SK-N-SH (cell line): ENCODE results near the gene UCHL5. TPM values are rescaled to one million over a fixed set of nuclear protein-coding genes. Genes with fewer than 3 reads are reported as not detected.

Experiments used
- CTCF ChIA-PET: fragments of 300-600, 350-600 bp; formaldehyde crosslinking; extraction: SDS; loops from one replicate; lab custom pipeline; 2021; lab: Yijun Ruan, JAX
- POLR2A ChIA-PET: fragments of 350-600 bp; sonication (Branson Sonifier 250); formaldehyde crosslinking; extraction: SDS; loops from one replicate; lab custom pipeline; 2020; ENCODE audit warnings: antibody characterized with exemption, inconsistent platforms; lab: Yijun Ruan, JAX
- DNase-seq: peaks from one replicate; pipeline ENCODE4 v3.0.0; 2012
- H2AFZ ChIP-seq: fragments of 200-600 bp; sonication (generic); 2 replicates; pipeline ENCODE4 v1.8.1; 2016; ENCODE audit warnings: antibody characterized with exemption, mild to moderate bottlenecking, low read depth
- H3F3A ChIP-seq: fragments of 200-600 bp; sonication (generic); replicated peaks from 2 replicates; pipeline ENCODE3; 2016; ENCODE audit warnings: antibody characterized with exemption, mild to moderate bottlenecking; ENCODE audit not compliant: insufficient read depth
- H3K27ac ChIP-seq, 2 experiments: fragments of 200-500 bp in 1 of 2; fragments of 200-600 bp in 1 of 2; sonication (Bioruptor generic) in 1 of 2; sonication (generic), shearing (Covaris generic) in 1 of 2; 2 replicates each; pipeline versions ENCODE4 v1.5.1 to v1.6.1; 2014 to 2016; ENCODE audit warnings: low read depth in 2 of 2, inconsistent platforms in 1 of 2, low read length in 1 of 2, mild to moderate bottlenecking in 1 of 2, mixed read lengths in 1 of 2
- H3K27me3 ChIP-seq: fragments of 200-600 bp; sonication (generic), shearing (Covaris generic); 2 replicates; pipeline ENCODE4 v1.6.1; 2016; ENCODE audit warnings: mixed run types; ENCODE audit not compliant: insufficient read depth
- H3K36me3 ChIP-seq, 2 experiments: fragments of 200-500 bp in 1 of 2; fragments of 200-600 bp in 1 of 2; sonication (Bioruptor generic) in 1 of 2; sonication (generic) in 1 of 2; replicated peaks in 1 of 2; 2 replicates each; pipeline versions ENCODE3 to v1.5.1; 2014 to 2016; ENCODE audit warnings: low read length in 1 of 2, mild to moderate bottlenecking in 1 of 2; ENCODE audit not compliant: insufficient read depth in 2 of 2, control insufficient read depth in 1 of 2
- H3K4me1 ChIP-seq, 2 experiments: fragments of 200-500 bp in 1 of 2; fragments of 200-600 bp in 1 of 2; sonication (Bioruptor generic) in 1 of 2; sonication (generic), shearing (Covaris generic) in 1 of 2; 2 replicates each; pipeline versions ENCODE4 v1.5.1 to v1.6.1; 2014 to 2016; ENCODE audit warnings: low read depth in 1 of 2, low read length in 1 of 2, mixed run types in 1 of 2; ENCODE audit not compliant: insufficient read depth in 2 of 2, control insufficient read depth in 1 of 2
- H3K4me2 ChIP-seq: fragments of 200-600 bp; sonication (generic), shearing (Covaris generic); 2 replicates; pipeline ENCODE4 v1.6.1; 2017; ENCODE audit warnings: mixed run types
- H3K4me3 ChIP-seq, 2 experiments: fragments of 200-500 bp in 1 of 2; fragments of 200-600 bp in 1 of 2; sonication (Bioruptor generic) in 1 of 2; sonication (generic), shearing (Covaris generic) in 1 of 2; 2 replicates each; pipeline versions ENCODE4 v1.5.1 to v1.8.1; 2014 to 2016; ENCODE audit warnings: low read depth in 2 of 2, inconsistent platforms in 1 of 2, low read length in 1 of 2, mild to moderate bottlenecking in 1 of 2, mixed read lengths in 1 of 2, moderate library complexity in 1 of 2
- H3K79me2 ChIP-seq: fragments of 200-600 bp; sonication (generic); 2 replicates; pipeline ENCODE4 v1.8.1; 2017; ENCODE audit warnings: mild to moderate bottlenecking; ENCODE audit not compliant: insufficient read depth
- H3K9ac ChIP-seq: fragments of 200-600 bp; sonication (generic); 2 replicates; pipeline ENCODE4 v1.6.1; 2017; ENCODE audit warnings: mixed run types
- H3K9me2 ChIP-seq: fragments of 200-600 bp; sonication (generic); 2 replicates; pipeline ENCODE4 v1.6.1; 2017; ENCODE audit warnings: mixed run types
- H3K9me3 ChIP-seq: fragments of 200-600 bp; sonication (generic); 2 replicates; pipeline ENCODE4 v1.6.1; 2017; ENCODE audit warnings: mixed run types, mild to moderate bottlenecking, moderate library complexity
- H4K20me1 ChIP-seq: fragments of 200-600 bp; sonication (generic); 2 replicates; pipeline ENCODE4 v1.6.1; 2017; ENCODE audit warnings: mild to moderate bottlenecking, mixed run types; ENCODE audit not compliant: insufficient read depth
- ELF1 ChIP-seq: IDR thresholded peaks from 2 replicates; pipeline ENCODE4 v1.4.0; 2012
- EP300 ChIP-seq, 2 experiments: IDR thresholded peaks; 2 replicates each; pipeline versions ENCODE4 v1.4.0 to v1.6.1; 2012; ENCODE audit warnings: borderline replicate concordance in 1 of 2, low read depth in 1 of 2, low read length in 1 of 2
- EZH2phosphoT487 ChIP-seq: fragments of 200-600 bp; sonication (generic); IDR thresholded peaks from 2 replicates; pipeline ENCODE4 v1.6.1; 2017; ENCODE audit warnings: low read depth, mixed run types, mild to moderate bottlenecking, antibody characterized with exemption, moderate library complexity, borderline replicate concordance
- FOSL2 ChIP-seq: IDR thresholded peaks from 2 replicates; pipeline ENCODE4 v1.4.0; 2012; ENCODE audit warnings: low read depth, mild to moderate bottlenecking, moderate library complexity, borderline replicate concordance
- FOXJ3 ChIP-seq: sonication (generic); formaldehyde crosslinking; IDR thresholded peaks from 2 replicates; pipeline ENCODE4 v1.5.1; 2020; ENCODE audit warnings: mild to moderate bottlenecking, missing genetic modification reagents
- GABPA ChIP-seq: IDR thresholded peaks from 2 replicates; pipeline ENCODE4 v1.4.0; 2012; ENCODE audit warnings: low read depth, mild to moderate bottlenecking
- GATA2 ChIP-seq: sonication (generic); formaldehyde crosslinking; IDR thresholded peaks from 2 replicates; pipeline ENCODE4 v1.5.0; 2020; ENCODE audit warnings: mild to moderate bottlenecking, missing genetic modification reagents
- JUND ChIP-seq: IDR thresholded peaks from 2 replicates; pipeline ENCODE4 v1.4.0; 2012
- MEF2A ChIP-seq: IDR thresholded peaks from 2 replicates; pipeline ENCODE4 v1.4.0; 2012; ENCODE audit warnings: low read depth, borderline replicate concordance
- MXI1 ChIP-seq: IDR thresholded peaks from 2 replicates; pipeline ENCODE4 v1.6.1; 2012; ENCODE audit warnings: mild to moderate bottlenecking, low read depth, low read length, improper control_type of control experiment
- NFIC ChIP-seq: IDR thresholded peaks from 2 replicates; pipeline ENCODE4 v1.4.0; 2012; ENCODE audit warnings: borderline replicate concordance
- NRF1 ChIP-seq: IDR thresholded peaks from 2 replicates; pipeline ENCODE4 v1.6.1; 2012; ENCODE audit warnings: low read depth, mild to moderate bottlenecking, low read length
- POLR2AphosphoS5 ChIP-seq: IDR thresholded peaks from 2 replicates; pipeline ENCODE4 v1.6.1; 2012; ENCODE audit warnings: low read depth, low read length
- RAD21 ChIP-seq: IDR thresholded peaks from 2 replicates; pipeline ENCODE4 v1.6.1; 2012; ENCODE audit warnings: mild to moderate bottlenecking, low read length
- RCOR1 ChIP-seq: fragments of 150-350 bp; IDR thresholded peaks from 2 replicates; pipeline ENCODE4 v1.6.1; 2017; ENCODE audit warnings: antibody characterized with exemption, low read length
- RFX5 ChIP-seq: IDR thresholded peaks from 2 replicates; pipeline ENCODE4 v1.6.1; 2012; ENCODE audit warnings: mild to moderate bottlenecking, improper control_type of control experiment, low read length
- SIN3A ChIP-seq: IDR thresholded peaks from 2 replicates; pipeline ENCODE4 v1.6.1; 2012; ENCODE audit warnings: low read depth, mild to moderate bottlenecking, low read length, moderate library complexity, borderline replicate concordance
- TAF1 ChIP-seq: IDR thresholded peaks from 2 replicates; pipeline ENCODE4 v1.6.1; 2012; ENCODE audit warnings: low read depth, mild to moderate bottlenecking, low read length, moderate library complexity, borderline replicate concordance
- TCF12 ChIP-seq: IDR thresholded peaks from 2 replicates; pipeline ENCODE4 v1.4.0; 2012
- TEAD4 ChIP-seq: IDR thresholded peaks from 2 replicates; pipeline ENCODE4 v1.4.0; 2012; ENCODE audit warnings: mild to moderate bottlenecking, borderline replicate concordance; ENCODE audit not compliant: insufficient read depth
- YY1 ChIP-seq: IDR thresholded peaks from 2 replicates; pipeline ENCODE4 v1.4.0; 2012; ENCODE audit warnings: low read depth, mild to moderate bottlenecking
- WGBS: methylation state at CpG from one replicate; pipeline ENCODE4 v1.1.6; 2017; ENCODE audit warnings: low lambda C conversion rate; 5-methylcytosine and 5-hydroxymethylcytosine counted together
- polyA plus RNA-seq, 3 experiments: library from polyadenylated mRNA; depleted of rRNA; stranded (reverse); fragments of >200 nt; gene quantifications; 2 replicates each; pipeline ENCODE4 v1.2.3, GENCODE V29; 2012
- TF ChIP-seq, protein P1 (sequence below): IDR thresholded peaks from 2 replicates; pipeline ENCODE4 v1.4.0; 2012; ENCODE audit warnings: low read depth
- TF ChIP-seq, protein P2 (sequence below): IDR thresholded peaks from 2 replicates; pipeline ENCODE4 v1.4.0; 2012; ENCODE audit warnings: low read depth, borderline replicate concordance
- TF ChIP-seq, protein P3 (sequence below): fragments of 200-600 bp; sonication (generic); IDR thresholded peaks from 2 replicates; pipeline ENCODE4 v1.6.1; 2017; ENCODE audit warnings: antibody characterized with exemption, mild to moderate bottlenecking, moderate library complexity
- TF ChIP-seq, protein P4 (sequence below): IDR thresholded peaks from 2 replicates; pipeline ENCODE4 v1.4.0; 2012; ENCODE audit warnings: low read depth, borderline replicate concordance

The UCHL5 gene
- polyA plus RNA-seq, 1 of the 3 experiments (the other 2 are of a cell fraction): 14.9 TPM

DNA sequence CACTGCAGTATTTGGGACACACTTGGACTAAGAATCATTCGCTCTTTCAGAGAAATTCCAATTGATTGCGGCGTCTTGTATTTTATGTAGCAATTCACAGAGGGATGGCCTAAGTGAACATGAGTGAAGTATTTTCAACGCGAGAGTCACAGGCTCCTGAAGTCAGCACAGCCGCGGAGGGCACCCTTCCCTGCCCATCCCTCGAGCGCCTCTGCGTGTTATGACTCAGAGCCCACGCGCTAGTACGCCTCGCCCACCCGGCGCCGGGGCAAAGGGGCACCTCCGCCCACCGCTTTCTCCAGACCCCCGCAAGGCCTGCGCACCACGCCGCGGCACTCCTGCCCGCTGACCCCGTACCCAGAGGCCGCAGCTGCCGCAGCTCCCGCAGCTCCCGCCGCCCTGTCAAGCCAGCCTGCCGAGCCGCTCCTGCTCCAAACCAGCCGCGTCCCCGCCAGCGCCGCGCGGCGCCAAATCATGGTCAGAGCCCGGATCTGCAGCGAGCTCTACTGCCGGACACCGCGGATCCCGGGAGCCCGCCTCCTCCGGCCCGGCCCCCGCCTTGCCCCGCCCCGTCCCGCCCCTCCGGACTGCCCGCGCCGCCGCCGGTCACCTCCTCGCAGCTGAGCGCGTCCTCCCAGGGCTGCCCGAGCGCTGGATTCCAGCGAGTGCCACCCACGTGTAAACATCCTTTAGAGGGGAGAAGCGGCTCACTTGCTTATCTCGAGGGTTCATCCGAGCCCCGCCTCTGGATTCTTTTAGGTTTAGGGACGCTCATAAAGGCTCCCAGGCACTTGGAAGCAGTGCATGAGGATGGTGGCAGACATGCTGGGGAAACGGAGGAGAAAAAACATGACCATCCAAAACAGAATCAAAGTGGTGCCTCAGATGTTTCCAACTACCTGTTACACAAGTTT, 46.0 kb upstream of the UCHL5 start, which contains the start of gene GLRX2:
GLRX2 (minus strand) TSS at position 508 of the 914 bp plus-strand sequence; CDS start at position 476, 32 bp downstream.
- H3K36me3 ChIP-seq: peaks cover 4 to 13% of the 10 kb centered on the region in 2 experiments
- peak within 1 kb of the TSS; percentile 94 for H3K27ac ChIP-seq
- CTCF ChIA-PET: interaction anchor here (1.0 to 1.7 kb wide), 5 partner anchors 14 to 628 kb away, joined by 3 to 8 read pairs (median 4); partner anchors contain the start of gene CDC73
- POLR2A ChIA-PET: interaction anchor here (1.0 to 2.4 kb wide), 2 partner anchors 17 to 46 kb away, joined by 4 to 14 read pairs; partner anchors contain the start of genes CDC73, RO60 and UCHL5
- TF ChIP-seq RFX5: no peak
- TF ChIP-seq, protein P1, sequence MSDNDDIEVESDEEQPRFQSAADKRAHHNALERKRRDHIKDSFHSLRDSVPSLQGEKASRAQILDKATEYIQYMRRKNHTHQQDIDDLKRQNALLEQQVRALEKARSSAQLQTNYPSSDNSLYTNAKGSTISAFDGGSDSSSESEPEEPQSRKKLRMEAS: peak; percentile 84
- TF ChIP-seq FOXJ3 (CRISPR knock-in tag): no peak
- no peak for TF ChIP-seq NFIC
- no peak for TF ChIP-seq YY1
- TF ChIP-seq ELF1: no peak; the same call in 1 of the 2 replicates
- peak; percentile 86 for TF ChIP-seq POLR2AphosphoS5
- TF ChIP-seq, protein P2, sequence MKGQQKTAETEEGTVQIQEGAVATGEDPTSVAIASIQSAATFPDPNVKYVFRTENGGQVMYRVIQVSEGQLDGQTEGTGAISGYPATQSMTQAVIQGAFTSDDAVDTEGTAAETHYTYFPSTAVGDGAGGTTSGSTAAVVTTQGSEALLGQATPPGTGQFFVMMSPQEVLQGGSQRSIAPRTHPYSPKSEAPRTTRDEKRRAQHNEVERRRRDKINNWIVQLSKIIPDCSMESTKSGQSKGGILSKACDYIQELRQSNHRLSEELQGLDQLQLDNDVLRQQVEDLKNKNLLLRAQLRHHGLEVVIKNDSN: no peak
- TF ChIP-seq TCF12: no peak
- TF ChIP-seq EZH2phosphoT487: no peak
- peak; percentile 58; the same call in 1 of the 2 replicates for TF ChIP-seq SIN3A
- peak; percentile 35; the same call in 1 of the 2 replicates for TF ChIP-seq GABPA
- TF ChIP-seq MXI1: peak; percentile 94
- no peak for TF ChIP-seq MEF2A
- TF ChIP-seq, protein P3, sequence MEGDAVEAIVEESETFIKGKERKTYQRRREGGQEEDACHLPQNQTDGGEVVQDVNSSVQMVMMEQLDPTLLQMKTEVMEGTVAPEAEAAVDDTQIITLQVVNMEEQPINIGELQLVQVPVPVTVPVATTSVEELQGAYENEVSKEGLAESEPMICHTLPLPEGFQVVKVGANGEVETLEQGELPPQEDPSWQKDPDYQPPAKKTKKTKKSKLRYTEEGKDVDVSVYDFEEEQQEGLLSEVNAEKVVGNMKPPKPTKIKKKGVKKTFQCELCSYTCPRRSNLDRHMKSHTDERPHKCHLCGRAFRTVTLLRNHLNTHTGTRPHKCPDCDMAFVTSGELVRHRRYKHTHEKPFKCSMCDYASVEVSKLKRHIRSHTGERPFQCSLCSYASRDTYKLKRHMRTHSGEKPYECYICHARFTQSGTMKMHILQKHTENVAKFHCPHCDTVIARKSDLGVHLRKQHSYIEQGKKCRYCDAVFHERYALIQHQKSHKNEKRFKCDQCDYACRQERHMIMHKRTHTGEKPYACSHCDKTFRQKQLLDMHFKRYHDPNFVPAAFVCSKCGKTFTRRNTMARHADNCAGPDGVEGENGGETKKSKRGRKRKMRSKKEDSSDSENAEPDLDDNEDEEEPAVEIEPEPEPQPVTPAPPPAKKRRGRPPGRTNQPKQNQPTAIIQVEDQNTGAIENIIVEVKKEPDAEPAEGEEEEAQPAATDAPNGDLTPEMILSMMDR: peak; percentile 9; the same call in 1 of the 2 replicates
- peak; percentile 22 for TF ChIP-seq RAD21
- TF ChIP-seq TAF1: peak; percentile 60
- TF ChIP-seq TEAD4: no peak
- TF ChIP-seq RCOR1: no peak
- TF ChIP-seq NRF1: peak; percentile 17; the same call in 1 of the 2 replicates
- peak; percentile 36; the same call in 1 of the 2 replicates for TF ChIP-seq GATA2
- TF ChIP-seq, protein P4, sequence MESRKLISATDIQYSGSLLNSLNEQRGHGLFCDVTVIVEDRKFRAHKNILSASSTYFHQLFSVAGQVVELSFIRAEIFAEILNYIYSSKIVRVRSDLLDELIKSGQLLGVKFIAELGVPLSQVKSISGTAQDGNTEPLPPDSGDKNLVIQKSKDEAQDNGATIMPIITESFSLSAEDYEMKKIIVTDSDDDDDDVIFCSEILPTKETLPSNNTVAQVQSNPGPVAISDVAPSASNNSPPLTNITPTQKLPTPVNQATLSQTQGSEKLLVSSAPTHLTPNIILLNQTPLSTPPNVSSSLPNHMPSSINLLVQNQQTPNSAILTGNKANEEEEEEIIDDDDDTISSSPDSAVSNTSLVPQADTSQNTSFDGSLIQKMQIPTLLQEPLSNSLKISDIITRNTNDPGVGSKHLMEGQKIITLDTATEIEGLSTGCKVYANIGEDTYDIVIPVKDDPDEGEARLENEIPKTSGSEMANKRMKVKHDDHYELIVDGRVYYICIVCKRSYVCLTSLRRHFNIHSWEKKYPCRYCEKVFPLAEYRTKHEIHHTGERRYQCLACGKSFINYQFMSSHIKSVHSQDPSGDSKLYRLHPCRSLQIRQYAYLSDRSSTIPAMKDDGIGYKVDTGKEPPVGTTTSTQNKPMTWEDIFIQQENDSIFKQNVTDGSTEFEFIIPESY: 0 out of 2 replicates have a peak, but pooled peaks have one; percentile 67
- peak; percentile 54; the same call in 1 of the 2 replicates for TF ChIP-seq FOSL2
- peak; percentile 28; the same call in 1 of the 2 replicates for TF ChIP-seq JUND
- TF ChIP-seq EP300 (IDR thresholded peaks at IDR 0.05; ENCODE audit: borderline replicate concordance in 1 of 2, low read depth in 1 of 2, low read length in 1 of 2): 0 out of 4 replicates have a peak, but pooled peaks of 1 of the 2 experiments have one; percentile 12
- TF ChIP-seq, all 33 proteins: peak for 14
- peak within 1 kb of the TSS; percentile 96 for H2AFZ ChIP-seq
- no peaks in the 10 kb centered on the region for H3K27me3 ChIP-seq
- DNase-seq: peak; percentile 99
- H4K20me1 ChIP-seq: no peaks in the 10 kb centered on the region; the same call in 1 of the 2 replicates
- H3K9ac ChIP-seq: peak within 1 kb of the TSS; percentile 81
- peak within 1 kb of the TSS; percentile 94 for H3K4me2 ChIP-seq
- H3F3A ChIP-seq: peaks cover 21% of the 10 kb centered on the region
- peaks cover 7 to 11% of the 10 kb centered on the region in 2 experiments; a peak in 3 of 4 replicates for H3K4me1 ChIP-seq
- no peaks in the 10 kb centered on the region for H3K9me3 ChIP-seq
- no peaks in the 10 kb centered on the region for H3K9me2 ChIP-seq
- peak within 1 kb of the TSS; percentile 76 to 87 for H3K4me3 ChIP-seq
- 1% methylated on average over 30 of the region's 73 CpGs for WGBS
- peaks cover 44% of the 10 kb centered on the region for H3K79me2 ChIP-seq
